Measurements from ENCODE around the gene TMEM60.

The TMEM60 gene

DNA sequence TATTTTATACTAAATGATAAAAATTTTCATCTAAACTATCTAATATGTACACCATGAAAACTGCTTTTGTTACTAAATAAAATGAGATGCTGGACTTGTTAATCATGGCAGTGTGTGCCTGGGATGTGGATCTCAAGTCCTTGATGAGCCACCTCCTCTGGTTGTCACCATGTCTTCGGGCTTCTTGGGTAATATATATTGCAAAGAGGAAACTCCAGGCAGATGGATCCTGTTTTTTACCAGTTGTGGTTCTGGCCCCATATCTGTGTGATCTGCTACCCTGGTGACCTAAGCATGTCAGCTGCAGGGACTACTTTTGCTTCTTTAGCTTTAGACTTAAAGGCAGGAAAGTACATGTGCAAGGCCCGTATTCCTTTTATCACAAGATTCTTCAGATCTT lies 46.2 kb downstream of the TMEM60 start:
- H3K4me3 ChIP-seq (replicated peaks; ENCODE audit: low read depth, low read length): no peak overlapping the region
- DNase-seq (ENCODE audit: low read depth): no peak
- TF ChIP-seq, protein P1, sequence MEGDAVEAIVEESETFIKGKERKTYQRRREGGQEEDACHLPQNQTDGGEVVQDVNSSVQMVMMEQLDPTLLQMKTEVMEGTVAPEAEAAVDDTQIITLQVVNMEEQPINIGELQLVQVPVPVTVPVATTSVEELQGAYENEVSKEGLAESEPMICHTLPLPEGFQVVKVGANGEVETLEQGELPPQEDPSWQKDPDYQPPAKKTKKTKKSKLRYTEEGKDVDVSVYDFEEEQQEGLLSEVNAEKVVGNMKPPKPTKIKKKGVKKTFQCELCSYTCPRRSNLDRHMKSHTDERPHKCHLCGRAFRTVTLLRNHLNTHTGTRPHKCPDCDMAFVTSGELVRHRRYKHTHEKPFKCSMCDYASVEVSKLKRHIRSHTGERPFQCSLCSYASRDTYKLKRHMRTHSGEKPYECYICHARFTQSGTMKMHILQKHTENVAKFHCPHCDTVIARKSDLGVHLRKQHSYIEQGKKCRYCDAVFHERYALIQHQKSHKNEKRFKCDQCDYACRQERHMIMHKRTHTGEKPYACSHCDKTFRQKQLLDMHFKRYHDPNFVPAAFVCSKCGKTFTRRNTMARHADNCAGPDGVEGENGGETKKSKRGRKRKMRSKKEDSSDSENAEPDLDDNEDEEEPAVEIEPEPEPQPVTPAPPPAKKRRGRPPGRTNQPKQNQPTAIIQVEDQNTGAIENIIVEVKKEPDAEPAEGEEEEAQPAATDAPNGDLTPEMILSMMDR (IDR thresholded peaks at IDR 0.05; ENCODE audit: low read length, missing control alignments): no peak

DNA sequence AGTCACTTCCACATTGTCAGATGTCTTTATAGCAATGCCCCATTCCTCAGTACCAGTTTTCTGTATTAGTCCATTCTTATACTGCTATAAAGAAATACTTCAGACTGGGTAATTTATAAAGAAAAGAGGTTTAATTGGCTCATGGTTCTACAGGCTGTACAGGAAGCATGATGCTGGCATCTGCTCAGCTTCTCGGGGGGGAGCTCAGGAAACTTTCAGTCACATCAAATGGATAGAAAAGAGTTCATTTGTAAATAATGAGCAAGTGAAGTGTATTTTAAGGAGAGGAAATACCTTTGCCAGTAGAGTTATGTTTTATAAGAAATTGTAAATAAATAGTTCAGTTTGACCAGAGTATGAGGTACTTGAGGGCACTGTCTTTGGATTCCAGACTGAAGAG lies 50.5 kb downstream of the TMEM60 start:
- TF ChIP-seq, protein P1 (IDR thresholded peaks at IDR 0.05; ENCODE audit: low read length, missing control alignments): no peak
- no peak for DNase-seq (ENCODE audit: low read depth)
- no peak overlapping the region for H3K4me3 ChIP-seq (replicated peaks; ENCODE audit: low read depth, low read length)

DNA sequence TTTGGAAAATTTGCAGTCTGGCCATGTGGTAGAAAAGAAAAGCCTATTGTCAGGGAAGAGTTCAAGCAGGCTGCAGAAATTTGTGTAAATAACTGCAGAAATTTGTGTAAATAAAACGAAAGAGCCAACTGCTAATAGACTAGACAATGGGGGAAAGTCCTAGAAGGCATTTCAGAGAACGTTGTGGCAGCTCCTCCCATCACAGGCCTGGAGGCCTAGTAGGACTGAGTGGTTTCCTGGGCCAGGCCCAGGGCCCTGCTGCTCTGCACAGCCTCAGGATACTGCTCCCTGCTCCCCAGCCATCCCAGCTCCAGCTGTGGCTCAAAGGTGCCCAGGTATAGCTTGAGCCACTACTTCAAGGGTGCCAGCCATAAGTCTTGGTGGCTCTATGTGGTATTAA lies 51.1 kb downstream of the TMEM60 start:
- H3K4me3 ChIP-seq (replicated peaks; ENCODE audit: low read depth, low read length): no peak overlapping the region
- TF ChIP-seq, protein P1 (IDR thresholded peaks at IDR 0.05; ENCODE audit: low read length, missing control alignments): no peak
- DNase-seq (ENCODE audit: low read depth): no peak

DNA sequence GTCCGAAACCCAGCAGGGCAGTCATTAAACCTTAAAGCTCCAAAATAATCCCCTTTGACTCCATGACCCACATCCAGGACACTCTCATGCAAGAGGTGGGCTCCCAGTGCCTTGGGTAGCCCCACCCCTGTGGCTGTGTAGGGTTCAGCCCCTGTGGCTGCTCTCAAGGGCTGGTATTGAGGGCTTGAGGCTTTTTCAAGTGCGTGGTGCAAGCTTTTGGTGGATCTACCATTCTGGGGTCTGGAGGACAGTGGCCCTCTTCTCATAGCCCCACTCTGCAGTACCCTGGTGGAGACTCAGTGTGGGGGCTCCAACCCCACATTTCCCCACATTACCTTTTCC lies 51.4 kb downstream of the TMEM60 start:
- no peak for DNase-seq (ENCODE audit: low read depth)
- TF ChIP-seq, protein P1 (IDR thresholded peaks at IDR 0.05; ENCODE audit: low read length, missing control alignments): no peak
- H3K4me3 ChIP-seq (replicated peaks; ENCODE audit: low read depth, low read length): no peak overlapping the region

DNA sequence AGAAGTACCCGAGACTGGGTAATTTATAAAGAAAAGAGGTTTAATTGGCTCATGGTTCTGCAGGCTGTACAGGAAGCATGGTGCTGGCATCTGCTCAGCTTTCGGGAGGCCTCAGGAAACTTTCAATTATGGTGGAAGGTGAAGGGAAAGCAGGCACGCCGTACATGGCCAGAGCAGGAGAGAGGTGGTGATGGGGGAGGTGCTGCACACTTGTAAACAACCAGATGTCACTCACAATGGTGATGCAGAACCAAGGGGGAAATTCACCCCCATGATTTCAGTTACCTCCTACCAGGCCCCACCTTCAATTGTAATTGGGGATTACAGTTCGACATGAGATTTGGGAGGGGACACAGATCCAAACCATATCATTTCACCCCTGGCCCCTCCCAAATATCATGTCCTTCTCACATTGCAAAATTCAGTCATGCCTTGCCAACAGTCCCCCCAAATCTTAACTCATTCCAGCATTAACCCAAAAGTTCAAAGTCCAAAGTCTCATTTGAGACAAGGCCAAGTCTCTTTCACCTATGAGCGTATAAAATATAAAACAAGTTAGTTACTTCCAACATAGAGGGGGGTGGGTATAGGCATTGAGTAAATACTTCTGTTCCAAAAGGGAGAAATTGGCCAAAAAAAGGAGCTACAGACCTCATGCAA lies 51.9 kb downstream of the TMEM60 start:
- DNase-seq (ENCODE audit: low read depth): no peak

DNA sequence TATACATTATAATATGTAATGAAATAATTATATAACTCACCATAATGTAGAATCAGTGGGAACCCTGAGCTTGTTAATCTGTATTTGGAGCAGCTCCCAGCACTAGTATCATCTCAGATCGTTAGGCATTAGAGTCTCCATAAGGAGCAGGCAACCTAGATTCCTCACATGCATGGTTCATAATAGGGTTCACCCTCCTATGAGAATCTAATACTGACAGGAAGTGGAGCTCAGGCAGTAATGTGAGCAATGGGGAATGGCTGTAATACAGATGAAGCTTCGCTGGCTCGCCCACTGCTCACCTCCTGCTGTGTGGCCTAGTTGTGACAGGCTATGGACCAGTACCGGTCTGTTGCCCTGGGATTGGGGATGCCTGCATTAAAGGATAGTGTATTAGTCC lies 52.5 kb downstream of the TMEM60 start:
- no peak overlapping the region for H3K4me3 ChIP-seq (replicated peaks; ENCODE audit: low read depth, low read length)
- no peak for DNase-seq (ENCODE audit: low read depth)
- TF ChIP-seq, protein P1 (IDR thresholded peaks at IDR 0.05; ENCODE audit: low read length, missing control alignments): no peak

More for the DNA sequence above, 51.9 kb downstream of the TMEM60 start:
- TF ChIP-seq, protein P1 (IDR thresholded peaks at IDR 0.05; ENCODE audit: low read length, missing control alignments): no peak
- no peak overlapping the region for H3K4me3 ChIP-seq (replicated peaks; ENCODE audit: low read depth, low read length)
